Stimulated activated CD4-positive, alpha-beta T cell treated with anti-CD3 and anti-CD28 coated beads, Interleukin-12 subunit alpha, Interleukin-12 subunit beta, amount 100 ng/mL, for 24 hours (primary cell): Measurements from ENCODE around the gene EEF2KMT.
"Not testable (repeated sequence)": the region's sequence is repeated elsewhere in the genome, so short reads cannot be mapped to it uniquely, and the experiment has no call there.

ENCODE experiments used
- DNase-seq, 2 experiments: peaks; one replicate each; pipeline ENCODE4 v3.0.0-alpha.2; 2020; ENCODE audit warnings: low read depth in 2 of 2

The EEF2KMT gene

DNA sequence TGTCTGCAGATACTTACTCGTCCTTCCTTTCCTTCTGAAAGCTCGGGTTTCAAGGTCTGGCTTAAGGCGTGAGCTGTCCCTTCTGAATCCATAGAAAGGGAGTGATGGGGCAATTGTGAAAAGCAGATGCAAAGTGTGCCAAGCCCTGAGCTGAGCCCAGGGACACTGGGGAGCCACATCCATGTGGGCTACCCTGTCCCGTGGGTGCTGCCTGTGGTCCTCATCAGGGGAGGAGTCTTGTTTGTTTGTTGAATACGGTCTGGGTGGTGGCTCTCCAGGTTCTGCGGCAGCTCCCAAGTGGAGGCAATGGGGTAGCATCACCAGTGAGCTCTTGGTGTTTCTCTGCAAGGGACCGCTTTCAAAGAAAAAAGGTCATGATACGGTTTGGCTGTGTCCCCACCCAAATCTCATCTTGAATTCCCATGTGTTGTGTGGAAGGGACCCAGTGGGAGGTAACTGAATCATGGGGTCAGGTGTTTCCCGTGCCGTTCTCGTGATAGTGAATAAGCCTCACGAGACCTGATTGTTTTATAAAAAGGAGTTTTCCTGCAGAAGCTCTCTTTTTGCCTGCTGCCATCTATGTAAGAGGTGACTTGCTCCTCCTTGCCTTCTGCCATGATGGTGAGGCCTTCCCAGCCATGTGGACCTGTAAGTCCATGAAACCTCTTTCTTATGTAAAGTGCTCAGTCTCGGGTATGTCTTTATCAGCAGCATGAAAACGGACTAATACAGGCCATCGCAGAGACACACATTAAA, 27.0 kb downstream of the EEF2KMT start:
- DNase-seq: no peak

- no peak for DNase-seq
Measured at GRCh38 chr16:5069854-5070253, 27.7 kb downstream of the EEF2KMT start.

DNA sequence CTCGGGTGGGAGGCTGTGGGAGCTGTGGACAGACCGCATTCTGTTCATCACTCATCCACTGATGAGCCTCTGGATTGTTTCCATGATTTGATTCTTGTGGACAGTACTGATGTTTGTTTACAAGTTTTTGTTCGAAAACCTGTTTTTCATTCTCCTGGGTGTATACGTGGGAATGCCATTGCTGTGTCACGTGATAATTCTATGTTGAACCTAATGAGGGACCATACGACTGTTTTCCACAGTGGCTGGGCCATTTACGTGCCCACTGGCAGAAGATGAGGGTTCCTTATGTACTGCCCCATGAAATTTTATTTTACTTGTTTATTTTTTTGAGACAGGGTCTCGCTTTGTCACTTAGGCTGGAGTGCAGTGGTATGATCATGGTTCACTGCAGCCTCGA, 28.5 kb downstream of the EEF2KMT start:
- DNase-seq: no peak

DNA sequence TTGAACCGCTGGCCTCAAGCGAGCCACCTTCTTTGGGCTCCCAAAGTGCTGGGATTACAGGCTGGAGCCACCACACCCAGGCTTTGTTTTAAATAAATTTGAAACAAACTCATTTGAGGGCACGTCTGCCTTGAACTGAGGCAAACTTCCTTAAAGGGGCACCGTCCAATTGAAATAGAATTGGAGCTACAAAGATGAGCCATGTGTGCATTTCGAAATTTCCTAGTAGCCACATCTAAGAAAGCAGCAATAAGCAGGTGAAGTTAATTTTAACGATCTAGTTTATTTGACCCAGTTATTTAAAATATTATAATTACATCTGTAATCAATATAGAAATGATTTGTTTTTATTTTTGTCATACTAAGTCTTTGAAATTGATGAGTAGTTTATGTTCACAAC, 31.1 kb downstream of the EEF2KMT start:
- no peak for DNase-seq

GRCh38 chr16:5065813-5066212, 31.8 kb downstream of the EEF2KMT start, which contains the start of gene C16orf89:
C16orf89 (minus strand) TSS chr16:5065956; CDS start chr16:5065908, 48 bp downstream.
- DNase-seq: no peak

DNA sequence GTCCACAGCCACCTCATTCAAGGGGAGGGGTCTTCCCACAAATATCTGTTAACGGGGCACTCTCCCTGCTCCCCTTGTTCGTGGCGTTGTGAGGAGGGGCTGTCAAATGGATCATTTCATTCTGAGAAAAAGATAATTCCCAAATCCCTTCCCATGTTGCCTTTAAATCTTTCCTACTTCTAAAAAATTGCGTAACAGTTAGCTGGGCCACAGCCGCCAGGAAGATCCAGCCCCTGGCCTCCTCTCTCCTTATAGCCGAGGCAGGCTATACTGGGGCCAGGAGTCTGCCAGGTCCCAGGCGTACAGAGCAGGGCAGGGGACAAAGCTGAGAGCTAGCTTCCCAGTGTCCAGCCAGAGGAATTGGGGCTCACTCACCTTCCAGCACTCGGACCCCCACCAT, 32.3 kb downstream of the EEF2KMT start:
- DNase-seq: no peak

GRCh38 chr16:5064915-5065314, 32.7 kb downstream of the EEF2KMT start:
- DNase-seq: no peak

GRCh38 chr16:5062790-5063765, 34.5 kb downstream of the EEF2KMT start:
- no peak for DNase-seq

GRCh38 chr16:5062051-5062450, 35.5 kb downstream of the EEF2KMT start:
- DNase-seq: no peak

- DNase-seq: no peak
Measured at GRCh38 chr16:5060073-5060641, 37.4 kb downstream of the EEF2KMT start.

DNA sequence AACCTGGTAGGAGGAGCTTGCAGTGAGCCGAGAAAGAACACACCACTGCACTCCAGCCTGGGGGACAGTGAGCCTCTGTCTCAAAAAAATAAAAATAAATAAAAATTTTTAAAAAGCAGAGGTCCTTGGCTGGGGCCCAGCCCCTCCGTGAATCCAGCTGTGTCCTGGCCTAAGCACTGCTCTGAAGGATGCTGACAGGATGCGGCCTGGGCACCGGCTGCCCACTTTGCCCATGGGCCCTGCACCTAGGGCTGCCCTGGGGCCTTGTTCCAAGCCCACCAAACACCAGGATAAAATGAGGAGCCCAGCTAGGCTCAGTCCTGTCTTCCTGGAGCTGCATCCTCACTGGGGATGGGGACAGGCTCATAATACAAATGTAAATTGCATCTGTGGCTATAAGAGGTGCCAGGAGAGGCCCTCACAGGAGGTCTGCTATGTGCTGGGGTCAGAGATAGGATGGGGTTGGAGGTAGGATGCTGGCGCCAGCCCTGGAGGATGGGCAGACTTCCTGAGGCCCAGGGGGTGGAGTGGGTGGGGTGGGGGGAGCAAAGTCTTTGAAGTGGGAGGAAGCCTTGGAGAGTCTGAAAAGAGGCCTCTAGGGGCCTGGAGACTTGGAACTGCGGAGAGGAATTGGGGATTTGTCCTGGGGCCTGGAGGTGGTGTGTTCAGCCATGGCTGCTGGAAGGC, 38.1 kb downstream of the EEF2KMT start:
- DNase-seq: no peak

DNA sequence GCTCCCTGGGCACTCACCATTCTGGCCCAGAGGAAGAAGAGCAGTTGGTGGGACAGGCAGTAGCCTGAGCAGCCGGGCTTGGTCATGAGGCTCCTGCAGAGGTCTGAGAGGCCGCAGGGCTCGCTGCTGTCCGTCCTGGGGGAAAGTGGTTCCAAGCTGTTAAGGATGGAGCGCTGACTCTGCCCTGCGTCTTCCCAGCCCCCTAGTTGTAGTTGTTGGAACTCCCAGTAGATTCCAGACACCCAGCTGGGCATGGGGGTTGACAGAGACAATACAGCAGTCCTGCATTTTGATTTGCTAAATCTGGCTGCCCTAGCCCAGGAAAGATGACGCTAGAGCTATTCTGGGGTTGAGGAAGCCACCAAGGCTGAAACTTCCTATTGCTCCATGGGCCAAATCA, 39.1 kb downstream of the EEF2KMT start:
- no peak for DNase-seq

- DNase-seq: peak in 1 of 2 experiments; percentile 22
Measured at GRCh38 chr16:5056352-5056751, 41.2 kb downstream of the EEF2KMT start.

GRCh38 chr16:5054876-5055865, 42.4 kb downstream of the EEF2KMT start:
- DNase-seq: no peak

DNA sequence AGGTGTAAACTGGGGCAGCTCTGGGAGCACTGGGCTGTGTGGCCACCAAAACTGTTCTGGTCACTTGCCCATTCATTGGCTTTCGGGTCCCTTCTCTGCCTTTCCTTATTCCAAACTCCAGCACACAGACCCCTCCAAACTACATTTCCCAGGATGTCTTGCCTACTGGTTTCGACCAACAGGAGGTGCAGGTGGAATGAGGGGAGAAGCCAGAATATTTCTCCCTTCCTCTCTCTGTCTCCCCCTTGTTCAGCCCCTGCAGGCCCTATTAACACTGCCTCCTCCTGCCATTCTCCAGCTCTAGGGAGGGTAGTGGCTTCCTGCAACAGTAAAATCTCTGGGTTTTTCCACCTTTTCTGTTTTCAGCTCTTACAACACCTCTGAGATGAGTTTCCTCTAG, 50.7 kb downstream of the EEF2KMT start:
- no peak for DNase-seq

- no peak for DNase-seq
Measured at GRCh38 chr16:5045499-5046115, 52.0 kb downstream of the EEF2KMT start.

DNA sequence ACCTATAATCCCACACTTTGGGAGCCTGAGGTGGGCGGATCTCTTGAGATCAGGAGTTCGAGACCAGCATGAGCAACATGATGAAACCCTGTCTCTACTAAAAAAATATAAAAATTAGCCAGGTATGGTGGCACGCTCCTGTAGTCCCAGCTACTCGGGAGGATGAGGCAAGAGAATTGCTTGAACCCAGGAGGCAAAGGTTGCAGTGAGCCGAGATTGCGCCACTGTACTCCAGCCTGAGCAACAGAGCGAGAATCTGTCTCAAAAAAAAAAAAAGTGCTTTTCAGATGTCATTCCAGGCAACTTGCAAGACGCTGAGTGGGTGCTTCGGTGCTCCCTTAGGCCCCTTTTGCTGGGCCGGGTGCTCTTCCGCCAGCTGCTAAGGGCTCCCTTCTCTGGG, 53.0 kb downstream of the EEF2KMT start:
- DNase-seq: not testable (repeated sequence)

GRCh38 chr16:5044011-5044540, 53.5 kb downstream of the EEF2KMT start:
- no peak for DNase-seq

DNA sequence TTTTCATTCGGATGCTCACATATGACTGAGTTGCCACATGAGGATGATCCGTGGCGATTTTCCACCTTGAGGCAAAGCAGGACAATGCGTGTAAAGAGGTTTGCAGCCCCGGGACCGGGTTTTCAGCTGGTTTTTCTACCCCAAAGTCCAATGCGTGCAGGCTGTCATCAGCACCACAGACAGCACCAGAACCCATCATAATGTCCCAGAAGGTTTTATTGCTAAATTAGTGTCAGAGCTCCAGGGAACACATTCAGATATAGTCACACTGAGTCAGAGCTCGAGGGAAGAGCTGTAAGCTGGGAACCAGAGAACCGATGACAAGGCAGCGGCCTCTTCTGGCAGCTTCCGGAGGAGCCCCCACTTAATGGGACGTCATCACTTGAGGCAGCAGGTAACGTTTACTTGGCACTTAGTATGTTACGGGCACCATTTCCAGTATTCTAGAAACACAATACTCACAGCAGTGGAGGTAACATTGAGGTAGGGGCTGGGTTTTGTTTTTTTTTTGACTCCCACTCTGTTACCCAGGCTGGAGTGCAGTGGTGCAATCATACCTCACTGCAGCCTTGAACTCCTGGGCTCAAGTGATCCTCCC, 54.9 kb downstream of the EEF2KMT start:
- no peak for DNase-seq
